HCT116 (cell line): Measurements from ENCODE around the gene APOA5.

Experiments
- CTCF ChIP-seq, 3 experiments: fragments of 200-600 bp in 1 of 3; sonication (generic) in 1 of 3; IDR thresholded peaks in 2 of 3; conservative IDR thresholded peaks in 1 of 3; 2 replicates each; pipeline ENCODE4 v1.5.1; 2012 to 2017; ENCODE audit warnings: low read depth in 2 of 3, low read length in 2 of 3, antibody characterized with exemption in 1 of 3, borderline replicate concordance in 1 of 3, control low read depth in 1 of 3, mild to moderate bottlenecking in 1 of 3, mixed read lengths in 1 of 3, mixed run types in 1 of 3, moderate library complexity in 1 of 3; ENCODE audit not compliant: insufficient read depth in 1 of 3
- EGR1 ChIP-seq: IDR thresholded peaks from 2 replicates; pipeline ENCODE4 v1.6.1; 2012; ENCODE audit warnings: low read depth
- EZH2phosphoT487 ChIP-seq: fragments of 200-600 bp; IDR thresholded peaks from 2 replicates; pipeline ENCODE4 v1.6.1; 2018; ENCODE audit warnings: antibody characterized with exemption, borderline replicate concordance
- POLR2AphosphoS5 ChIP-seq: IDR thresholded peaks from 2 replicates; pipeline ENCODE4 v1.6.1; 2011; ENCODE audit warnings: mild to moderate bottlenecking, low read depth, low read length, moderate library complexity
- RAD21 ChIP-seq: IDR thresholded peaks from 2 replicates; pipeline ENCODE4 v1.6.1; 2012; ENCODE audit warnings: low read depth, mild to moderate bottlenecking
- TF ChIP-seq, protein P1 (sequence below): IDR thresholded peaks from 2 replicates; pipeline ENCODE4 v1.6.1; 2012
- TF ChIP-seq, protein P2 (sequence below): IDR thresholded peaks from 2 replicates; pipeline ENCODE4 v1.6.1; 2012; ENCODE audit warnings: low read depth

DNA sequence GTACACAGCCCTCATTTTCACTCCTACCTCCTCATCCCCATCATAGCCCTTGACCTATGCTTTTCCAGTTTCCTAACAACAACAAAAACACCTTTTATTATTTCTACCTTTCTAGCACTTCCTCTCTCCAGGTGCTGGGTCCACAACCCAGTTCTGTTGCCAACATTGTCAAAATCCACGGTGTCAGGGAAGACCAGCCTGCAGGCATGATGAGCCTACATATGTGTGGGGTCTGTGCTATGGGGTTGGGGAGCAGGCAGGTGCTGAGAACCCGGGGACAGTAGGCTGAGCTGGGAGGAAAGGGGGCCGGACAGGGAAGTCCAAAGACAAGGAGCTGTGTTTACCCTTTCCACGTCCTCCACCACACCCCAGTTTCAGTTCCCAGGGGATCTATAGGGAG is 3.1 kb downstream of the APOA5 start:
- TF ChIP-seq, protein P1, sequence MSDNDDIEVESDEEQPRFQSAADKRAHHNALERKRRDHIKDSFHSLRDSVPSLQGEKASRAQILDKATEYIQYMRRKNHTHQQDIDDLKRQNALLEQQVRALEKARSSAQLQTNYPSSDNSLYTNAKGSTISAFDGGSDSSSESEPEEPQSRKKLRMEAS, result no peak
- TF ChIP-seq CTCF (IDR thresholded peaks at IDR 0.05 in 2 of 3, conservative IDR thresholded peaks at IDR 0.05 in 1 of 3; ENCODE audit: borderline replicate concordance in 1 of 3, insufficient read depth in 1 of 3, low read depth in 2 of 3, low read length in 2 of 3) (no peak), RAD21 (no peak), EGR1 (no peak), EZH2phosphoT487 (no peak), POLR2AphosphoS5 (no peak)
- TF ChIP-seq, protein P2, sequence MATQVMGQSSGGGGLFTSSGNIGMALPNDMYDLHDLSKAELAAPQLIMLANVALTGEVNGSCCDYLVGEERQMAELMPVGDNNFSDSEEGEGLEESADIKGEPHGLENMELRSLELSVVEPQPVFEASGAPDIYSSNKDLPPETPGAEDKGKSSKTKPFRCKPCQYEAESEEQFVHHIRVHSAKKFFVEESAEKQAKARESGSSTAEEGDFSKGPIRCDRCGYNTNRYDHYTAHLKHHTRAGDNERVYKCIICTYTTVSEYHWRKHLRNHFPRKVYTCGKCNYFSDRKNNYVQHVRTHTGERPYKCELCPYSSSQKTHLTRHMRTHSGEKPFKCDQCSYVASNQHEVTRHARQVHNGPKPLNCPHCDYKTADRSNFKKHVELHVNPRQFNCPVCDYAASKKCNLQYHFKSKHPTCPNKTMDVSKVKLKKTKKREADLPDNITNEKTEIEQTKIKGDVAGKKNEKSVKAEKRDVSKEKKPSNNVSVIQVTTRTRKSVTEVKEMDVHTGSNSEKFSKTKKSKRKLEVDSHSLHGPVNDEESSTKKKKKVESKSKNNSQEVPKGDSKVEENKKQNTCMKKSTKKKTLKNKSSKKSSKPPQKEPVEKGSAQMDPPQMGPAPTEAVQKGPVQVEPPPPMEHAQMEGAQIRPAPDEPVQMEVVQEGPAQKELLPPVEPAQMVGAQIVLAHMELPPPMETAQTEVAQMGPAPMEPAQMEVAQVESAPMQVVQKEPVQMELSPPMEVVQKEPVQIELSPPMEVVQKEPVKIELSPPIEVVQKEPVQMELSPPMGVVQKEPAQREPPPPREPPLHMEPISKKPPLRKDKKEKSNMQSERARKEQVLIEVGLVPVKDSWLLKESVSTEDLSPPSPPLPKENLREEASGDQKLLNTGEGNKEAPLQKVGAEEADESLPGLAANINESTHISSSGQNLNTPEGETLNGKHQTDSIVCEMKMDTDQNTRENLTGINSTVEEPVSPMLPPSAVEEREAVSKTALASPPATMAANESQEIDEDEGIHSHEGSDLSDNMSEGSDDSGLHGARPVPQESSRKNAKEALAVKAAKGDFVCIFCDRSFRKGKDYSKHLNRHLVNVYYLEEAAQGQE, result no peak
